Astrocyte of the hippocampus (primary cell): Measurements from ENCODE around the gene STX3.
A peak's percentile ranks its signal among the peaks of the same experiment; 100 is the strongest.

Experiments used
- DNase-seq: peaks from one replicate; pipeline ENCODE4 v3.0.0; 2011; ENCODE audit warnings: low read depth, low spot score

Gene STX3

GRCh38 chr11:59754859-59755700 is at the start of gene STX3:
Gene STX3, plus strand, starts transcription at chr11:59755376. Its CDS starts 230 bp downstream, at chr11:59755606.
- peak; percentile 77 for DNase-seq

- DNase-seq, result peak; percentile 52
These were observed 48.5 kb upstream of the STX3 start for GRCh38 chr11:59706518-59707285.

GRCh38 chr11:59707371-59707770 is 47.8 kb upstream of the STX3 start:
- DNase-seq, result no peak

- no peak for DNase-seq
These were observed 46.6 kb upstream of the STX3 start for GRCh38 chr11:59708537-59708936.

GRCh38 chr11:59710136-59710847 is 44.9 kb upstream of the STX3 start:
- no peak for DNase-seq

- no peak for DNase-seq
These were observed 41.4 kb upstream of the STX3 start, which contains the start of gene OR10V1 for GRCh38 chr11:59713745-59714144. Gene OR10V1, minus strand, starts transcription at chr11:59713845. Its CDS starts 0 bp downstream, at chr11:59713845.

GRCh38 chr11:59716051-59716450 is 39.1 kb upstream of the STX3 start:
- no peak for DNase-seq

GRCh38 chr11:59719556-59719955 is 35.6 kb upstream of the STX3 start:
- no peak for DNase-seq

GRCh38 chr11:59724066-59724465 is 31.1 kb upstream of the STX3 start:
- no peak for DNase-seq

GRCh38 chr11:59727426-59727825 is 27.8 kb upstream of the STX3 start:
- no peak for DNase-seq

- DNase-seq, result no peak
These were observed 27.0 kb upstream of the STX3 start for GRCh38 chr11:59728154-59728553.

GRCh38 chr11:59728913-59729312 is 26.3 kb upstream of the STX3 start:
- no peak for DNase-seq

- DNase-seq, result no peak
These were observed 25.3 kb upstream of the STX3 start for GRCh38 chr11:59729834-59730233.

GRCh38 chr11:59730896-59731565 is 24.1 kb upstream of the STX3 start:
- no peak for DNase-seq

GRCh38 chr11:59746111-59746510 is 9.1 kb upstream of the STX3 start:
- no peak for DNase-seq

GRCh38 chr11:59753650-59754493 is 1.3 kb upstream of the STX3 start:
- peak; percentile 90 for DNase-seq

GRCh38 chr11:59754494-59754858 is 700 bp upstream of the STX3 start:
- peak; percentile 45 for DNase-seq

GRCh38 chr11:59755701-59756557 is 753 bp downstream of the STX3 start:
- DNase-seq, result peak; percentile 83

GRCh38 chr11:59756558-59756840 is 1.3 kb downstream of the STX3 start:
- DNase-seq, result peak; percentile 30

- peak; percentile 18 for DNase-seq
These were observed 1.7 kb downstream of the STX3 start for GRCh38 chr11:59756845-59757244.
